BLaER1 (cell line): ENCODE measurements around the gene SOBP.

ENCODE experiments used
- H3K27ac ChIP-seq: shearing (Covaris generic); formaldehyde crosslinking; 2 replicates; pipeline ENCODE4 v1.8.1; 2022
- H3K27me3 ChIP-seq: shearing (Covaris generic); formaldehyde crosslinking; 2 replicates; pipeline ENCODE4 v1.8.1; 2022
- H3K36me3 ChIP-seq: shearing (Covaris generic); formaldehyde crosslinking; 2 replicates; pipeline ENCODE4 v1.8.1; 2022
- H3K4me1 ChIP-seq: shearing (Covaris generic); formaldehyde crosslinking; 2 replicates; pipeline ENCODE4 v1.8.1; 2022
- H3K4me2 ChIP-seq: shearing (Covaris generic); formaldehyde crosslinking; 2 replicates; pipeline ENCODE4 v1.8.1; 2022
- H3K4me3 ChIP-seq: shearing (Covaris generic); formaldehyde crosslinking; 2 replicates; pipeline ENCODE4 v1.8.1; 2022
- H3K9ac ChIP-seq: shearing (Covaris generic); formaldehyde crosslinking; 2 replicates; pipeline ENCODE4 v1.8.1; 2022
- H3K9me3 ChIP-seq: shearing (Covaris generic); formaldehyde crosslinking; 2 replicates; pipeline ENCODE4 v1.8.1; 2022
- H4K20me1 ChIP-seq: shearing (Covaris generic); formaldehyde crosslinking; 2 replicates; pipeline ENCODE4 v1.8.1; 2022
- Cebpa-rat ChIP-seq: shearing (Covaris generic); IDR thresholded peaks from 2 replicates; pipeline ENCODE4 v1.8.1; 2022

The SOBP gene

GRCh38 chr6:107611094-107611810 is 121.3 kb downstream of the SOBP start:
- no peak overlapping the region for H3K9ac ChIP-seq
- no peaks in the 10 kb centered on the region for H4K20me1 ChIP-seq
- H3K4me2 ChIP-seq: no peak overlapping the region
- H3K4me3 ChIP-seq: no peak overlapping the region
- no peaks in the 10 kb centered on the region for H3K9me3 ChIP-seq
- no peaks in the 10 kb centered on the region for H3K27me3 ChIP-seq
- H3K36me3 ChIP-seq: no peaks in the 10 kb centered on the region
- H3K27ac ChIP-seq: no peak overlapping the region
- H3K4me1 ChIP-seq: no peaks in the 10 kb centered on the region
- no peak for TF ChIP-seq Cebpa-rat

GRCh38 chr6:107612762-107613415 is 123.0 kb downstream of the SOBP start:
- no peaks in the 10 kb centered on the region for H3K27me3 ChIP-seq
- no peaks in the 10 kb centered on the region for H3K4me1 ChIP-seq
- no peaks in the 10 kb centered on the region for H3K9me3 ChIP-seq
- no peaks in the 10 kb centered on the region for H3K36me3 ChIP-seq
- no peaks in the 10 kb centered on the region for H4K20me1 ChIP-seq
- H3K9ac ChIP-seq: no peak overlapping the region
- no peak overlapping the region for H3K27ac ChIP-seq
- TF ChIP-seq Cebpa-rat: no peak
- H3K4me3 ChIP-seq: no peak overlapping the region
- H3K4me2 ChIP-seq: no peak overlapping the region

- no peak for TF ChIP-seq Cebpa-rat
- Histone ChIP-seq H3K27me3 (no peaks in the 10 kb centered on the region), H3K4me3 (no peak overlapping the region), H3K36me3 (no peaks in the 10 kb centered on the region), H3K4me1 (no peaks in the 10 kb centered on the region), H3K27ac (no peak overlapping the region), H3K4me2 (no peak overlapping the region), H4K20me1 (no peaks in the 10 kb centered on the region), H3K9ac (no peak overlapping the region), H3K9me3 (no peaks in the 10 kb centered on the region)
These were observed 123.9 kb downstream of the SOBP start for GRCh38 chr6:107613651-107614379.

GRCh38 chr6:107614828-107615227 is 124.9 kb downstream of the SOBP start:
- Histone ChIP-seq H3K36me3 (no peaks in the 10 kb centered on the region), H3K9ac (no peak overlapping the region), H3K4me2 (no peak overlapping the region), H3K27me3 (no peaks in the 10 kb centered on the region), H3K9me3 (no peaks in the 10 kb centered on the region), H3K27ac (no peak overlapping the region), H3K4me3 (no peak overlapping the region), H3K4me1 (no peaks in the 10 kb centered on the region), H4K20me1 (no peaks in the 10 kb centered on the region)
- TF ChIP-seq Cebpa-rat: no peak

GRCh38 chr6:107616775-107617174 is 126.9 kb downstream of the SOBP start:
- Histone ChIP-seq H4K20me1 (no peaks in the 10 kb centered on the region), H3K36me3 (no peaks in the 10 kb centered on the region), H3K27me3 (no peaks in the 10 kb centered on the region), H3K4me1 (no peaks in the 10 kb centered on the region), H3K27ac (no peak overlapping the region), H3K4me2 (no peak overlapping the region), H3K9ac (no peak overlapping the region), H3K4me3 (no peak overlapping the region), H3K9me3 (no peaks in the 10 kb centered on the region)
- TF ChIP-seq Cebpa-rat: no peak

- TF ChIP-seq Cebpa-rat: no peak
- H3K4me2 ChIP-seq: no peak overlapping the region
These were observed 127.5 kb downstream of the SOBP start for GRCh38 chr6:107617341-107617932.

GRCh38 chr6:107618672-107619071 is 128.8 kb downstream of the SOBP start:
- Histone ChIP-seq H4K20me1 (no peaks in the 10 kb centered on the region), H3K4me1 (no peaks in the 10 kb centered on the region), H3K4me2 (no peak overlapping the region), H3K9ac (no peak overlapping the region), H3K9me3 (no peaks in the 10 kb centered on the region), H3K27ac (no peak overlapping the region), H3K36me3 (no peaks in the 10 kb centered on the region), H3K27me3 (no peaks in the 10 kb centered on the region), H3K4me3 (no peak overlapping the region)
- TF ChIP-seq Cebpa-rat: no peak

More at GRCh38 chr6:107617341-107617932, 127.5 kb downstream of the SOBP start:
- Histone ChIP-seq H3K9ac (no peak overlapping the region), H3K36me3 (no peaks in the 10 kb centered on the region), H3K9me3 (no peaks in the 10 kb centered on the region), H3K4me3 (no peak overlapping the region), H3K27me3 (no peaks in the 10 kb centered on the region), H3K27ac (no peak overlapping the region), H4K20me1 (no peaks in the 10 kb centered on the region), H3K4me1 (no peaks in the 10 kb centered on the region)

GRCh38 chr6:107620732-107621131 is 130.8 kb downstream of the SOBP start:
- no peak for TF ChIP-seq Cebpa-rat
- H3K4me2 ChIP-seq: no peak overlapping the region

GRCh38 chr6:107621229-107621937 is 131.5 kb downstream of the SOBP start:
- H3K9ac ChIP-seq: no peak overlapping the region
- H3K27ac ChIP-seq: no peak overlapping the region
- no peaks in the 10 kb centered on the region for H3K4me1 ChIP-seq
- H3K36me3 ChIP-seq: no peaks in the 10 kb centered on the region
- no peak overlapping the region for H3K4me2 ChIP-seq
- no peaks in the 10 kb centered on the region for H4K20me1 ChIP-seq
- H3K27me3 ChIP-seq: no peaks in the 10 kb centered on the region
- H3K9me3 ChIP-seq: no peaks in the 10 kb centered on the region
- H3K4me3 ChIP-seq: no peak overlapping the region
- TF ChIP-seq Cebpa-rat: no peak

More at GRCh38 chr6:107620732-107621131, 130.8 kb downstream of the SOBP start:
- Histone ChIP-seq H4K20me1 (no peaks in the 10 kb centered on the region), H3K9ac (no peak overlapping the region), H3K27me3 (no peaks in the 10 kb centered on the region), H3K4me3 (no peak overlapping the region), H3K36me3 (no peaks in the 10 kb centered on the region), H3K27ac (no peak overlapping the region), H3K9me3 (no peaks in the 10 kb centered on the region), H3K4me1 (no peaks in the 10 kb centered on the region)
